ENCODE data around the gene ATP10A. TPM values are rescaled to one million over a fixed set of nuclear protein-coding genes. Genes with fewer than 3 reads are reported as not detected.

The ATP10A gene
- total and polyA plus RNA-seq, 9 of the 15 experiments (the other 6 are each of a cell fraction or from before 2014, with no cell fraction given) = 0.09 TPM; not detected in 8

- TF ChIP-seq E4F1 (CRISPR knock-in tag; IDR thresholded peaks at IDR 0.05; ENCODE audit: borderline replicate concordance) = no peak
Measured at GRCh38 chr15:25688166-25688565, 175.0 kb downstream of the ATP10A start (continued).

- no peaks in the 10 kb centered on the region for H3K9me3 ChIP-seq (replicated peaks; ENCODE audit: control insufficient read depth, insufficient read depth, low read depth, low read length)
- H3K4me1 ChIP-seq (replicated peaks in 1 of 2; ENCODE audit: control insufficient read depth in 2 of 2, insufficient read depth in 2 of 2, low read length in 2 of 2) = no peaks in the 10 kb centered on the region
- H3K4me3 ChIP-seq = no peak overlapping the region
- H2AFZ ChIP-seq (ENCODE audit: low read depth, low read length) = no peak overlapping the region
- 1% methylated on average over 15 of the region's 15 CpGs for WGBS (ENCODE audit: insufficient coverage, low coverage, missing lambda C conversion rate)
- intact Hi-C loops (cut with micrococcal nuclease) = no loop called here
- FAIRE-seq (no peak), ATAC-seq (no peak), DNase-seq (ENCODE audit: extremely low read depth in 1 of 4, low spot score in 3 of 4) (no peak)
- BruUV-seq (replicated peaks) = no TSS peak
- ChIA-PET CTCF (ENCODE audit: low intra/inter-chr PET ratio) (no interaction called here), POLR2A (no interaction called here)
- no peaks in the 10 kb centered on the region for H4K20me1 ChIP-seq (replicated peaks; ENCODE audit: control insufficient read depth, insufficient read depth, low read length)
- H3K27ac ChIP-seq (ENCODE audit: extremely low read depth, low read depth, low read length) = no peak overlapping the region
- H3K79me2 ChIP-seq (ENCODE audit: control insufficient read depth, insufficient read depth, low read length) = no peaks in the 10 kb centered on the region
- H3K27me3 ChIP-seq (ENCODE audit: control insufficient read depth in 2 of 2, insufficient read depth in 2 of 2, low read length in 2 of 2) = peaks cover 2 to 30% of the 10 kb centered on the region in 2 experiments; a peak in 2 of 5 replicates
- no peaks in the 10 kb centered on the region for H3K9me1 ChIP-seq (ENCODE audit: control insufficient read depth, insufficient read depth, low read length)
- no peak overlapping the region for H3K9ac ChIP-seq (ENCODE audit: insufficient read depth in 1 of 2, low read depth in 2 of 2, low read length in 2 of 2)
- in situ Hi-C loops (cut with MboI) = no loop called here
- no peaks in the 10 kb centered on the region for H3K36me3 ChIP-seq (ENCODE audit: control insufficient read depth, insufficient read depth, low read length)
- no peak overlapping the region for H3K4me2 ChIP-seq (ENCODE audit: insufficient read depth, low read length)
- no peak for TF ChIP-seq SRSF7 (optimal IDR thresholded peaks at IDR 0.05; ENCODE audit: low read depth, low read length)
- no peak for TF ChIP-seq ZNF444 (CRISPR knock-in tag; IDR thresholded peaks at IDR 0.05)
- no peak for TF ChIP-seq L3MBTL2 (IDR thresholded peaks at IDR 0.05)
- no peak for TF ChIP-seq THAP7 (CRISPR knock-in tag; IDR thresholded peaks at IDR 0.05)
- no peak for TF ChIP-seq VEZF1 (CRISPR knock-in tag; IDR thresholded peaks at IDR 0.05)
- TF ChIP-seq USF2 (CRISPR knock-in tag; IDR thresholded peaks at IDR 0.05) = no peak
- TF ChIP-seq HMGXB4 (CRISPR knock-in tag; IDR thresholded peaks at IDR 0.05) = no peak
- TF ChIP-seq GATAD2B (IDR thresholded peaks at IDR 0.05; ENCODE audit: borderline replicate concordance) = no peak
- no peak for TF ChIP-seq ZNF717 (CRISPR knock-in tag; IDR thresholded peaks at IDR 0.05)
- no peak for TF ChIP-seq PRPF4 (IDR thresholded peaks at IDR 0.05; ENCODE audit: insufficient read depth, low read depth, low read length, poor library complexity, severe bottlenecking)
- no peak for TF ChIP-seq ZNF316 (IDR thresholded peaks at IDR 0.05)
Measured at GRCh38 chr15:25687689-25688088, 175.4 kb downstream of the ATP10A start.
